ENCODE measurements around the gene TRPV6. TPM values are rescaled to one million over a fixed set of nuclear protein-coding genes. Genes with fewer than 3 reads are reported as not detected.

TRPV6 gene
- total and polyA plus RNA-seq, 8 donors, result 36.1 to 308 (median 56.5) TPM

DNA sequence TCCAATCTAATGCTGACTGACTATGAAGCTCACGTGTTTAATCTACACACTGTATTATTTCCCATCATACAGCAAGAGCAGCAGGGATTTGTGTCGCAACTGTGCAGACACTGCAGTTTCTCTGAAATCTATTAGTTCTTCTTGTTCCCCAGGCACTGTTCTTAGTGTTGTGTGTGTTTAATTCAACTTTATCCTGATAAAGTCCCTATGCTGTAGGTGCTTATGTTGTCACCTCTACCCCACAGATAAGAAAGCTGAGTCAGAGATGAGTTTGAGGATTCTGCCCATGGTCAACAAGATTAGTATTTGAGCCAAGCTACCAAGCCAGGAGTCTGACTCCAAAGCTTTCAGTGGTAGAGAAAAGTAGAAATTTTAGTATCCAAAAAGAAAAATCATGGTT, 53.1 kb downstream of the TRPV6 start:
- no peak for DNase-seq
- no peaks in the 10 kb centered on the region for H3K4me1 ChIP-seq
- no peak for TF ChIP-seq CTCF (IDR thresholded peaks at IDR 0.05)
- no peak for ATAC-seq
- H3K36me3 ChIP-seq, result no peaks in the 10 kb centered on the region
- H3K27ac ChIP-seq, result no peak overlapping the region
- no peak overlapping the region for H3K4me3 ChIP-seq
- 67 to 68% methylated on average over 2 of the region's 2 CpGs for WGBS, 2 donors
- no peak for FAIRE-seq
- H3K9me3 ChIP-seq, result no peaks in the 10 kb centered on the region
- no peaks in the 10 kb centered on the region for H3K27me3 ChIP-seq
- intact Hi-C loops (cut with DNase I), result no loop called here

- FAIRE-seq, result no peak
- 27 to 40% methylated on average over 1 of the region's 1 CpG for WGBS, 2 donors
- intact Hi-C loops (cut with DNase I), result no loop called here
These were observed 57.5 kb downstream of the TRPV6 start for GRCh38 chr7:142827951-142828500.

DNA sequence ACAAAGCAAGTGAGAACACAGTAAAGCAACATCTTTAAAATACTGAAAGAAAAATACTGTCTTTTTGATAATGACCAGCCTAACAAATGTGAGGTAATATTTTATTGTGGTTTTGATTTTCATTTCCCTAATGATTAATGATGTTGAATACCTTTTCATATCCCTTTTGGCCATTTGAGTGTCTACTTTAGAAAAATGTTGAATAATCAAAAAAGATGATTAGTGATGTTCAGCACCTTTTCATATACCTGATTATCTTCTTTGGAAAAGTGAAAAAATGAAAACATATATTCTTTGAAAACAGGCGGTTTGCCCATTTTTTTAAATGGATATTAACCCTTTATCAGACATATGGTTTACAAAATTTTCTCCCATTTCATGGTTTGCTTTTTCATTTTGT, 62.8 kb downstream of the TRPV6 start:
- no peaks in the 10 kb centered on the region for H3K4me1 ChIP-seq
- no peak for ATAC-seq
- FAIRE-seq, result peak; percentile 13

More at GRCh38 chr7:142827951-142828500, 57.5 kb downstream of the TRPV6 start:
- no peak overlapping the region for H3K27ac ChIP-seq
- TF ChIP-seq CTCF (IDR thresholded peaks at IDR 0.05), result no peak
- H3K36me3 ChIP-seq, result no peaks in the 10 kb centered on the region
- no peaks in the 10 kb centered on the region for H3K27me3 ChIP-seq
- ATAC-seq, result no peak
- no peak for DNase-seq
- no peaks in the 10 kb centered on the region for H3K9me3 ChIP-seq
- no peak overlapping the region for H3K4me3 ChIP-seq
- no peaks in the 10 kb centered on the region for H3K4me1 ChIP-seq

More for the DNA sequence above, 62.8 kb downstream of the TRPV6 start:
- Histone ChIP-seq H3K9me3 (no peaks in the 10 kb centered on the region), H3K4me3 (no peak overlapping the region), H3K27me3 (no peaks in the 10 kb centered on the region), H3K27ac (no peak overlapping the region), H3K36me3 (no peaks in the 10 kb centered on the region)
- WGBS, 2 donors, result 0 to 43% methylated on average over 1 of the region's 1 CpG
- intact Hi-C loops (cut with DNase I), result no loop called here
- no peak for TF ChIP-seq CTCF (IDR thresholded peaks at IDR 0.05)
- DNase-seq, result no peak

Other genes starting within 250 kb of the TRPV6 start
- gene PRSS1, start 136.3 kb downstream of the TRPV6 start, total RNA-seq, result over 10,000 TPM; 23,499 to 66,172 (median 43,326) TPM
- over 10,000 TPM; 22,582 to 45,101 TPM for gene PRSS1, start 136.3 kb downstream of the TRPV6 start, polyA plus RNA-seq
- gene PRSS2, start 114.8 kb downstream of the TRPV6 start, total RNA-seq, result over 10,000 TPM; 42,431 to 136,252 (median 67,286) TPM
- gene PRSS2, start 114.8 kb downstream of the TRPV6 start, polyA plus RNA-seq, result over 10,000 TPM; 25,162 to 43,147 TPM
- gene EPHB6, start 30.7 kb downstream of the TRPV6 start, total RNA-seq, result 10 to 100 TPM; 23.8 to 34.7 (median 27.0) TPM
- gene EPHB6, start 30.7 kb downstream of the TRPV6 start, polyA plus RNA-seq, result 100 to 1,000 TPM; 117 to 165 TPM
- under 1 TPM in 2 of 6 donors, not detected in 4; 0.06 to 0.08 TPM for gene TRPV5, start 48.0 kb upstream of the TRPV6 start, total RNA-seq
- gene TRPV5, start 48.0 kb upstream of the TRPV6 start, polyA plus RNA-seq, result not detected
- not detected for gene LLCFC1, start 53.7 kb upstream of the TRPV6 start, total RNA-seq
- not detected for gene LLCFC1, start 53.7 kb upstream of the TRPV6 start, polyA plus RNA-seq
- gene KEL, start 76.6 kb upstream of the TRPV6 start, total RNA-seq, result 1 to 10 TPM in 1 of 6 donors, under 1 TPM in 2, not detected in 3; 0.28 to 3.1 (median 0.64) TPM
- gene KEL, start 76.6 kb upstream of the TRPV6 start, polyA plus RNA-seq, result under 1 TPM; 0.23 to 0.31 TPM
- gene OR9A2, start 141.4 kb upstream of the TRPV6 start, total RNA-seq, result not detected
- not detected for gene OR9A2, start 141.4 kb upstream of the TRPV6 start, polyA plus RNA-seq
- not detected for gene OR6V1, start 166.6 kb upstream of the TRPV6 start, total RNA-seq
- not detected for gene OR6V1, start 166.6 kb upstream of the TRPV6 start, polyA plus RNA-seq
- not detected for gene PIP, start 246.3 kb upstream of the TRPV6 start, total RNA-seq
- gene PIP, start 246.3 kb upstream of the TRPV6 start, polyA plus RNA-seq, result not detected